Hematopoietic multipotent progenitor cell treated with erythropoietin and hydrocortisone succinate and interleukin-3 and kit ligand, for 8 days (in vitro differentiated cells): ENCODE results near the gene SHANK2.

ENCODE experiments used
- DNase-seq: peaks from one replicate; pipeline ENCODE4 v3.0.0-alpha.2; 2015

The SHANK2 gene

GRCh38 chr11:71252269-71252769 lies at the start of gene SHANK2:
Gene SHANK2 (minus strand): TSS chr11:71252577. CDS start chr11:71147326, 105,251 bp downstream.
- no peak for DNase-seq

GRCh38 chr11:71301858-71302533 lies 49.6 kb upstream of the SHANK2 start:
- DNase-seq = no peak

- no peak for DNase-seq
Observed at GRCh38 chr11:71301046-71301857, 48.9 kb upstream of the SHANK2 start.

- no peak for DNase-seq
Observed at GRCh38 chr11:71300187-71300586, 47.8 kb upstream of the SHANK2 start.

- no peak for DNase-seq
Observed at GRCh38 chr11:71298761-71299181, 46.4 kb upstream of the SHANK2 start.

- no peak for DNase-seq
Observed at GRCh38 chr11:71298016-71298550, 45.7 kb upstream of the SHANK2 start.

GRCh38 chr11:71294846-71295600 lies 42.6 kb upstream of the SHANK2 start:
- no peak for DNase-seq

- DNase-seq = no peak
Observed at GRCh38 chr11:71293961-71294782, 41.8 kb upstream of the SHANK2 start.

- no peak for DNase-seq
Observed at GRCh38 chr11:71286701-71287643, 34.6 kb upstream of the SHANK2 start.

GRCh38 chr11:71285111-71285510 lies 32.7 kb upstream of the SHANK2 start:
- no peak for DNase-seq

GRCh38 chr11:71284525-71285092 lies 32.2 kb upstream of the SHANK2 start:
- DNase-seq = no peak

GRCh38 chr11:71283971-71284441 lies 31.6 kb upstream of the SHANK2 start:
- no peak for DNase-seq

- no peak for DNase-seq
Observed at GRCh38 chr11:71282581-71283351, 30.4 kb upstream of the SHANK2 start.

GRCh38 chr11:71281831-71282230 lies 29.5 kb upstream of the SHANK2 start:
- DNase-seq = no peak

GRCh38 chr11:71281204-71281603 lies 28.8 kb upstream of the SHANK2 start:
- no peak for DNase-seq

GRCh38 chr11:71279916-71280645 lies 27.7 kb upstream of the SHANK2 start:
- DNase-seq = no peak

GRCh38 chr11:71272161-71272560 lies 19.8 kb upstream of the SHANK2 start:
- no peak for DNase-seq

GRCh38 chr11:71269603-71270511 lies 17.5 kb upstream of the SHANK2 start:
- no peak for DNase-seq
